Astrocyte (in vitro differentiated cells and primary cell): ENCODE results near the gene USP49.

Experiments
- EZH2 ChIP-seq: IDR thresholded peaks from 2 replicates; pipeline ENCODE4 v1.6.1; 2012; ENCODE audit warnings: mild to moderate bottlenecking, low read length, inconsistent platforms; ENCODE audit not compliant: insufficient read depth
- TF ChIP-seq, protein P1 (sequence below): IDR thresholded peaks from 2 replicates; pipeline ENCODE4 v1.5.1; 2011; ENCODE audit warnings: low read depth, mild to moderate bottlenecking, inconsistent platforms, low read length, moderate library complexity; ENCODE audit not compliant: insufficient read depth

DNA sequence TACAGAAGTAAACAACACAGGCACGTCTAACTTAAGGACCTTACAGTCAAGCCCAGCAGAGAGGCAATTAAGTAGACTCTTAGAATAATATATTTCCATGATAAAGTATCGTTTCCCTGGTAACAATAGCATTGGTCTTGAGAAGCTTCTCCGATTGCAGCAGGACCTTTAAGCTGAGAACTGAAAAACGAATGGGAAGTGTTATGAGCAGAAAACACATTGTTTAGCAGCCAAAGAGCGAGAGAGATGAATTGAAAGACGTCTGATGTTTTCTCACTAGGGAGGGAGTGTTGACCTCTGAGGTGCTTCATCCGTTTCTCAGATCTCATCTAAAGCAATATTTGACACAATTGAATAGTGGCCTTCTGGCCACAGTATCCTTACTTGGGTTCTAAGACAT is 27.0 kb upstream of the USP49 start:
- TF ChIP-seq, protein P1, sequence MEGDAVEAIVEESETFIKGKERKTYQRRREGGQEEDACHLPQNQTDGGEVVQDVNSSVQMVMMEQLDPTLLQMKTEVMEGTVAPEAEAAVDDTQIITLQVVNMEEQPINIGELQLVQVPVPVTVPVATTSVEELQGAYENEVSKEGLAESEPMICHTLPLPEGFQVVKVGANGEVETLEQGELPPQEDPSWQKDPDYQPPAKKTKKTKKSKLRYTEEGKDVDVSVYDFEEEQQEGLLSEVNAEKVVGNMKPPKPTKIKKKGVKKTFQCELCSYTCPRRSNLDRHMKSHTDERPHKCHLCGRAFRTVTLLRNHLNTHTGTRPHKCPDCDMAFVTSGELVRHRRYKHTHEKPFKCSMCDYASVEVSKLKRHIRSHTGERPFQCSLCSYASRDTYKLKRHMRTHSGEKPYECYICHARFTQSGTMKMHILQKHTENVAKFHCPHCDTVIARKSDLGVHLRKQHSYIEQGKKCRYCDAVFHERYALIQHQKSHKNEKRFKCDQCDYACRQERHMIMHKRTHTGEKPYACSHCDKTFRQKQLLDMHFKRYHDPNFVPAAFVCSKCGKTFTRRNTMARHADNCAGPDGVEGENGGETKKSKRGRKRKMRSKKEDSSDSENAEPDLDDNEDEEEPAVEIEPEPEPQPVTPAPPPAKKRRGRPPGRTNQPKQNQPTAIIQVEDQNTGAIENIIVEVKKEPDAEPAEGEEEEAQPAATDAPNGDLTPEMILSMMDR, result no peak
- TF ChIP-seq EZH2, result no peak
